ENCODE data around the gene TNFAIP8L2. TPM values are rescaled to one million over a fixed set of nuclear protein-coding genes. Genes with fewer than 3 reads are reported as not detected.

TNFAIP8L2 gene
- total RNA-seq, 1 experiment from 2014 or later: not detected

GRCh38 chr1:151135433-151136385, 20.7 kb upstream of the TNFAIP8L2 start:
- no peak overlapping the region for H3K4me3 Mint-ChIP-seq (ENCODE audit: low read depth, unreplicated experiment)
- no peak for TF ChIP-seq CTCF (IDR thresholded peaks at IDR 0.05; ENCODE audit: unreplicated experiment)
- no peak for DNase-seq
- peaks cover 89% of the 10 kb centered on the region for H3K27me3 Mint-ChIP-seq (ENCODE audit: unreplicated experiment)
- no TSS peak for BruUV-seq (replicated peaks)
- H3K36me3 Mint-ChIP-seq (ENCODE audit: insufficient read depth, unreplicated experiment): peaks cover 14% of the 10 kb centered on the region
- CTCF ChIA-PET: interaction anchor here (1.2 kb wide), 1 partner anchor 11 kb away, joined by 3 read pairs; the partner anchor contains the start of gene SEMA6C
- intact Hi-C loops (cut with micrococcal nuclease; ENCODE audit: unreplicated experiment): no loop called here
- H3K4me1 Mint-ChIP-seq (ENCODE audit: low read depth, unreplicated experiment): peaks cover 15% of the 10 kb centered on the region
- no peaks in the 10 kb centered on the region for H3K9me3 Mint-ChIP-seq (ENCODE audit: low read depth, unreplicated experiment)
- H3K27ac Mint-ChIP-seq (ENCODE audit: unreplicated experiment): no peak overlapping the region

GRCh38 chr1:151137789-151138188, 18.7 kb upstream of the TNFAIP8L2 start:
- no peaks in the 10 kb centered on the region for H3K36me3 Mint-ChIP-seq (ENCODE audit: insufficient read depth, unreplicated experiment)
- intact Hi-C loops (cut with micrococcal nuclease; ENCODE audit: unreplicated experiment): no loop called here
- no peak overlapping the region for H3K4me3 Mint-ChIP-seq (ENCODE audit: low read depth, unreplicated experiment)
- BruUV-seq (replicated peaks): no TSS peak
- no peaks in the 10 kb centered on the region for H3K9me3 Mint-ChIP-seq (ENCODE audit: low read depth, unreplicated experiment)
- TF ChIP-seq CTCF (IDR thresholded peaks at IDR 0.05; ENCODE audit: unreplicated experiment): no peak
- no peak for DNase-seq
- CTCF ChIA-PET: no interaction called here
- peaks cover 70% of the 10 kb centered on the region for H3K27me3 Mint-ChIP-seq (ENCODE audit: unreplicated experiment)
- H3K27ac Mint-ChIP-seq (ENCODE audit: unreplicated experiment): no peak overlapping the region
- no peaks in the 10 kb centered on the region for H3K4me1 Mint-ChIP-seq (ENCODE audit: low read depth, unreplicated experiment)

- no TSS peak for BruUV-seq (replicated peaks)
- no peak overlapping the region for H3K27ac Mint-ChIP-seq (ENCODE audit: unreplicated experiment)
- no peak overlapping the region for H3K4me3 Mint-ChIP-seq (ENCODE audit: low read depth, unreplicated experiment)
- peaks cover 49% of the 10 kb centered on the region for H3K27me3 Mint-ChIP-seq (ENCODE audit: unreplicated experiment)
- no peaks in the 10 kb centered on the region for H3K4me1 Mint-ChIP-seq (ENCODE audit: low read depth, unreplicated experiment)
- intact Hi-C loops (cut with micrococcal nuclease; ENCODE audit: unreplicated experiment): no loop called here
- no peak for DNase-seq
- H3K36me3 Mint-ChIP-seq (ENCODE audit: insufficient read depth, unreplicated experiment): peaks cover 10% of the 10 kb centered on the region
- H3K9me3 Mint-ChIP-seq (ENCODE audit: low read depth, unreplicated experiment): no peaks in the 10 kb centered on the region
- TF ChIP-seq CTCF (IDR thresholded peaks at IDR 0.05; ENCODE audit: unreplicated experiment): no peak
- CTCF ChIA-PET: interaction anchor here (0.6 to 0.7 kb wide), 4 partner anchors 42 to 471 kb away, joined by 3 to 4 read pairs (median 3); no protein-coding TSS in a partner anchor
Measured at GRCh38 chr1:151142411-151143056, 13.9 kb upstream of the TNFAIP8L2 start.

- intact Hi-C loops (cut with micrococcal nuclease; ENCODE audit: unreplicated experiment): no loop called here
- Mint-ChIP-seq H3K27ac (ENCODE audit: unreplicated experiment) (no peak overlapping the region), H3K9me3 (ENCODE audit: low read depth, unreplicated experiment) (no peaks in the 10 kb centered on the region), H3K36me3 (ENCODE audit: insufficient read depth, unreplicated experiment) (peaks cover 10% of the 10 kb centered on the region), H3K4me1 (ENCODE audit: low read depth, unreplicated experiment) (no peaks in the 10 kb centered on the region), H3K4me3 (ENCODE audit: low read depth, unreplicated experiment) (no peak overlapping the region), H3K27me3 (ENCODE audit: unreplicated experiment) (peaks cover 45% of the 10 kb centered on the region)
- no peak for DNase-seq
- BruUV-seq (replicated peaks): no TSS peak
- CTCF ChIA-PET: no interaction called here
- TF ChIP-seq CTCF (IDR thresholded peaks at IDR 0.05; ENCODE audit: unreplicated experiment): no peak
Measured at GRCh38 chr1:151143057-151143435, 13.4 kb upstream of the TNFAIP8L2 start.

All from Calu3 (cell line).